Central memory CD8-positive, alpha-beta T cell (primary cell): ENCODE data around the gene WNT4.

ENCODE experiments used
- ATAC-seq: fragments of 150-1000 bp; cut with Tn5 transposase; replicated peaks from 2 replicates; pipeline ENCODE4 v1.10.0; 2022; ENCODE audit warnings: mild to moderate bottlenecking, moderate FRiP score, moderate number of reproducible peaks; ENCODE audit not compliant: poor library complexity, severe bottlenecking; ENCODE audit errors: extremely low read depth
- DNase-seq, 2 donors: peaks; one replicate each; pipeline ENCODE4 v3.0.0; 2021; ENCODE audit warnings: low spot score in 2 of 2
- H3K27ac Mint-ChIP-seq: one replicate; pipeline ENCODE4 v1.8.0; 2022; ENCODE audit warnings: low read depth, mild to moderate bottlenecking, moderate library complexity, mixed read lengths
- H3K27me3 Mint-ChIP-seq: one replicate; pipeline ENCODE4 v1.8.0; 2022; ENCODE audit warnings: mixed read lengths
- H3K36me3 Mint-ChIP-seq: one replicate; pipeline ENCODE4 v1.8.0; 2022; ENCODE audit warnings: mild to moderate bottlenecking, moderate library complexity, mixed read lengths; ENCODE audit not compliant: insufficient read depth
- H3K4me1 Mint-ChIP-seq: one replicate; pipeline ENCODE4 v1.8.0; 2022; ENCODE audit warnings: mixed read lengths
- H3K4me3 Mint-ChIP-seq: one replicate; pipeline ENCODE4 v1.8.0; 2022; ENCODE audit warnings: mild to moderate bottlenecking, moderate library complexity, mixed read lengths
- H3K9me3 Mint-ChIP-seq: one replicate; pipeline ENCODE4 v1.8.0; 2022; ENCODE audit warnings: mixed read lengths

The WNT4 gene

GRCh38 chr1:22176258-22176657 lies 33.4 kb upstream of the WNT4 start:
- peak overlapping the region; percentile 67 for H3K27ac Mint-ChIP-seq
- H3K9me3 Mint-ChIP-seq = no peaks in the 10 kb centered on the region
- H3K27me3 Mint-ChIP-seq = peaks cover 11% of the 10 kb centered on the region
- ATAC-seq = no peak
- no peak overlapping the region for H3K4me3 Mint-ChIP-seq
- no peaks in the 10 kb centered on the region for H3K4me1 Mint-ChIP-seq
- no peak for DNase-seq
- H3K36me3 Mint-ChIP-seq = no peaks in the 10 kb centered on the region

- DNase-seq (no peak), ATAC-seq (no peak)
- Mint-ChIP-seq H3K36me3 (no peaks in the 10 kb centered on the region), H3K4me3 (no peak overlapping the region), H3K27me3 (peaks cover 10% of the 10 kb centered on the region), H3K9me3 (no peaks in the 10 kb centered on the region), H3K4me1 (no peaks in the 10 kb centered on the region), H3K27ac (no peak overlapping the region)
These were observed 31.7 kb upstream of the WNT4 start for GRCh38 chr1:22174446-22175220.

- no peaks in the 10 kb centered on the region for H3K36me3 Mint-ChIP-seq
- H3K9me3 Mint-ChIP-seq = no peaks in the 10 kb centered on the region
- no peaks in the 10 kb centered on the region for H3K4me1 Mint-ChIP-seq
- ATAC-seq = no peak
- H3K27ac Mint-ChIP-seq = no peak overlapping the region
- DNase-seq = no peak
- H3K4me3 Mint-ChIP-seq = no peak overlapping the region
- H3K27me3 Mint-ChIP-seq = peaks cover 10% of the 10 kb centered on the region
These were observed 29.2 kb upstream of the WNT4 start for GRCh38 chr1:22171951-22172715.

DNA sequence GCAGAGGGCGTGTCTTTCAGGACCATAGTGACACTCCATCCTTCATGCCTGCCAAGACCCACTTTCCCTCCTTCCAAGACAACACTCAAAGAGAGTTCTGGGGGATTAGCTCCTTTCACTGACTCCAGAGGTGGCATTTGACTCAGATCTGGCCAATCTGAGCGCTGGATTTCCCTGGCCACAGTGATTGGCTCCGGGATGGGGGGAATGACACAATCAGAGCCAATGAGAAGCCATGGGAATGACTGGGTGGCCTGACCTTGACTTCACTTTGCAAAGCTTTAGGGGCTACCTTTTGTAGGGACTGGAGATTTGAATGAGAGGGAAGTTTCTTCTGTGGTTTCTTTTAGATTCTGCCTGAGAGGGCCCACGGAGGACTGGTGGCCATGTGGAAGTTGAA lies 26.9 kb upstream of the WNT4 start:
- no peaks in the 10 kb centered on the region for H3K4me1 Mint-ChIP-seq
- H3K9me3 Mint-ChIP-seq = no peaks in the 10 kb centered on the region
- no peak overlapping the region for H3K4me3 Mint-ChIP-seq
- ATAC-seq (no peak), DNase-seq (no peak)
- peaks cover 16% of the 10 kb centered on the region for H3K27me3 Mint-ChIP-seq
- H3K36me3 Mint-ChIP-seq = no peaks in the 10 kb centered on the region
- H3K27ac Mint-ChIP-seq = no peak overlapping the region

- H3K27ac Mint-ChIP-seq = no peak overlapping the region
- no peaks in the 10 kb centered on the region for H3K4me1 Mint-ChIP-seq
- no peaks in the 10 kb centered on the region for H3K36me3 Mint-ChIP-seq
- no peak overlapping the region for H3K4me3 Mint-ChIP-seq
- H3K27me3 Mint-ChIP-seq = peaks cover 11% of the 10 kb centered on the region
- no peaks in the 10 kb centered on the region for H3K9me3 Mint-ChIP-seq
- no peak for DNase-seq
- ATAC-seq = no peak
These were observed 25.6 kb upstream of the WNT4 start for GRCh38 chr1:22168412-22168973.

DNA sequence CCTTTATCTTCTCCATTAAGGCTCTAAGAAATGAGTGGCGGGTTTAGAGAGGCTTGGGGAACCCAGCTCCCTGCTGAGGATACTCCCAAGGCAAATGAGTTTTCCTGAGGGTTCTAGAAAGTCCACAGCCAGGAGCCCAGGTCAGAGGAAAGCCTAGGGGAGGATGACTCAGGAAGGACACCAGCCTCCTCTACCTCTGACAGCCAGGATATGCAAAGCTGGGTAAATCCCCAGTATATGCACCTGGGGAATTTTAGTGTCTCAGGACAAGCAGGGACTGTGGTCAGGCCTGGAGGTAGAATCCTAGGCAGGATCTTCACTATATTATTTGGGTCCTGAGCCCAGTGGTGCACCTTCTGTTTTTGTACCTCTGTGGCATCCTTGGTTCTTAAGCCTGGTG lies 23.5 kb upstream of the WNT4 start:
- no peak for ATAC-seq
- Mint-ChIP-seq H3K9me3 (no peaks in the 10 kb centered on the region), H3K27ac (no peak overlapping the region), H3K4me1 (no peaks in the 10 kb centered on the region), H3K36me3 (no peaks in the 10 kb centered on the region), H3K4me3 (no peak overlapping the region), H3K27me3 (peaks cover 11% of the 10 kb centered on the region)
- DNase-seq = no peak

GRCh38 chr1:22164841-22165808 lies 22.2 kb upstream of the WNT4 start:
- no peak overlapping the region for H3K27ac Mint-ChIP-seq
- H3K36me3 Mint-ChIP-seq = no peaks in the 10 kb centered on the region
- DNase-seq = no peak
- peaks cover 11% of the 10 kb centered on the region for H3K27me3 Mint-ChIP-seq
- no peak overlapping the region for H3K4me3 Mint-ChIP-seq
- no peaks in the 10 kb centered on the region for H3K4me1 Mint-ChIP-seq
- no peak for ATAC-seq
- no peaks in the 10 kb centered on the region for H3K9me3 Mint-ChIP-seq

GRCh38 chr1:22163564-22163963 lies 20.7 kb upstream of the WNT4 start:
- no peaks in the 10 kb centered on the region for H3K36me3 Mint-ChIP-seq
- no peaks in the 10 kb centered on the region for H3K4me1 Mint-ChIP-seq
- peak overlapping the region; percentile 83 for H3K27ac Mint-ChIP-seq
- ATAC-seq (no peak), DNase-seq (no peak)
- H3K27me3 Mint-ChIP-seq = peaks cover 11% of the 10 kb centered on the region
- no peak overlapping the region for H3K4me3 Mint-ChIP-seq
- no peaks in the 10 kb centered on the region for H3K9me3 Mint-ChIP-seq

GRCh38 chr1:22163137-22163536 lies 20.2 kb upstream of the WNT4 start:
- Mint-ChIP-seq H3K27ac (peak overlapping the region; percentile 83), H3K27me3 (peaks cover 11% of the 10 kb centered on the region), H3K36me3 (no peaks in the 10 kb centered on the region), H3K4me1 (no peaks in the 10 kb centered on the region), H3K9me3 (no peaks in the 10 kb centered on the region), H3K4me3 (no peak overlapping the region)
- no peak for ATAC-seq
- DNase-seq = no peak

- ATAC-seq = no peak
- peaks cover 16% of the 10 kb centered on the region for H3K27me3 Mint-ChIP-seq
- no peak for DNase-seq
These were observed 17.0 kb upstream of the WNT4 start for GRCh38 chr1:22159891-22160290.

DNA sequence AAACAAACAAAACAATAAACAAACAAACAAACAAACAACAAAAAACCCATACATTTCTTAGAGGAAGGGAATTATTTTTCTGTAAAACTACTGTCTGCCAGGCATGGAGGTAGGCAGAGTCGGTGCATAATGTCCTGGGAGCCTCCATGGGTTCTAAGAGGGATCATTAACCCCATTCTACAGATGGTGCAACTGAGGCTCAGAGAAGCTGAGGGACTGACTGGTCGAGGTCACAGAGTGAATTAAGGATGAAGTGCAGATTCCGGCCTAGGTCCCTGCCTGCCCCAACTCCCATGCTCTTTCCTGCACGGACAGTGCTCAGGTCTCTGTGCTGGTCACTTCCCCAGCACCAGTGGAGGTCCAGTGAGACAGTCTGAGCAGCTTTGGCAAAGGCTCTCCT lies 15.8 kb upstream of the WNT4 start:
- no peak for ATAC-seq
- Mint-ChIP-seq H3K36me3 (no peaks in the 10 kb centered on the region), H3K27ac (no peak overlapping the region), H3K27me3 (peaks cover 28% of the 10 kb centered on the region), H3K4me1 (no peaks in the 10 kb centered on the region), H3K9me3 (no peaks in the 10 kb centered on the region), H3K4me3 (no peak overlapping the region)
- DNase-seq = no peak

More at GRCh38 chr1:22159891-22160290, 17.0 kb upstream of the WNT4 start:
- H3K4me3 Mint-ChIP-seq = no peak overlapping the region
- H3K36me3 Mint-ChIP-seq = no peaks in the 10 kb centered on the region
- no peaks in the 10 kb centered on the region for H3K4me1 Mint-ChIP-seq
- no peak overlapping the region for H3K27ac Mint-ChIP-seq
- no peaks in the 10 kb centered on the region for H3K9me3 Mint-ChIP-seq

- DNase-seq (no peak), ATAC-seq (no peak)
- no peak overlapping the region for H3K4me3 Mint-ChIP-seq
- no peaks in the 10 kb centered on the region for H3K4me1 Mint-ChIP-seq
- no peaks in the 10 kb centered on the region for H3K9me3 Mint-ChIP-seq
- no peaks in the 10 kb centered on the region for H3K36me3 Mint-ChIP-seq
- peaks cover 40% of the 10 kb centered on the region for H3K27me3 Mint-ChIP-seq
- no peak overlapping the region for H3K27ac Mint-ChIP-seq
These were observed 14.6 kb upstream of the WNT4 start for GRCh38 chr1:22157359-22157966.
